LHCN-M2 (cell line): Measurements from ENCODE around the gene GPR32. TPM values are rescaled to one million over a fixed set of nuclear protein-coding genes. Genes with fewer than 3 reads are reported as not detected.
"Not testable (repeated sequence)": the region's sequence is repeated elsewhere in the genome, so short reads cannot be mapped to it uniquely, and the experiment has no call there.

Source experiments
- DNase-seq: peaks from one replicate; pipeline ENCODE4 v3.0.0-alpha.2; 2012; ENCODE audit warnings: low read depth
- total RNA-seq: library from RNA; depleted of rRNA; stranded (reverse); fragments of >200 nt; gene quantifications from 2 replicates; pipeline ENCODE4 v1.2.3, GENCODE V29; 2014; rRNA removed

GPR32 gene
- total RNA-seq, 1 experiment from 2014 or later = not detected

GRCh38 chr19:50799547-50799851, 29.2 kb downstream of the GPR32 start:
- no peak for DNase-seq

- no peak for DNase-seq
These were observed 30.8 kb downstream of the GPR32 start for GRCh38 chr19:50801107-50801506.

GRCh38 chr19:50803633-50804419, 33.6 kb downstream of the GPR32 start:
- DNase-seq = no peak

GRCh38 chr19:50804420-50805272, 34.4 kb downstream of the GPR32 start:
- peak; percentile 98 for DNase-seq

- no peak for DNase-seq
These were observed 38.6 kb downstream of the GPR32 start for GRCh38 chr19:50808856-50809255.

- not testable (repeated sequence) for DNase-seq
These were observed 41.5 kb downstream of the GPR32 start for GRCh38 chr19:50811622-50812238.

- DNase-seq = no peak
These were observed 42.2 kb downstream of the GPR32 start for GRCh38 chr19:50812474-50812873.

GRCh38 chr19:50814883-50815282, 44.6 kb downstream of the GPR32 start:
- DNase-seq = no peak

- DNase-seq = no peak
These were observed 45.2 kb downstream of the GPR32 start for GRCh38 chr19:50815439-50815838.

- DNase-seq = no peak
These were observed 47.9 kb downstream of the GPR32 start for GRCh38 chr19:50817941-50818858.

- no peak for DNase-seq
These were observed 48.7 kb downstream of the GPR32 start for GRCh38 chr19:50818859-50819472.

GRCh38 chr19:50819636-50820035, 49.4 kb downstream of the GPR32 start:
- no peak for DNase-seq

- no peak for DNase-seq
These were observed 49.8 kb downstream of the GPR32 start for GRCh38 chr19:50820086-50820485.

- DNase-seq = no peak
These were observed 50.4 kb downstream of the GPR32 start for GRCh38 chr19:50820549-50821247.

GRCh38 chr19:50821248-50821612, 51.0 kb downstream of the GPR32 start:
- no peak for DNase-seq

Other genes starting within 250 kb of the GPR32 start
- gene LRRC4B, start 202.0 kb upstream of the GPR32 start, total RNA-seq = not detected in 2 replicates
- 0.11 TPM in 1 of 2 replicates, not detected in the other for gene SYT3, start 130.6 kb upstream of the GPR32 start, total RNA-seq
- gene C19orf81, start 121.0 kb upstream of the GPR32 start, total RNA-seq = not detected in 2 replicates
- 3.6 and 6.3 TPM in 2 replicates for gene SHANK1, start 50.7 kb upstream of the GPR32 start, total RNA-seq
- gene CLEC11A, start 47.1 kb upstream of the GPR32 start, total RNA-seq = 129 and 189 TPM in 2 replicates
- not detected in 2 replicates for gene ACP4, start 20.0 kb downstream of the GPR32 start, total RNA-seq
- not detected in 2 replicates for gene KLK1, start 53.3 kb downstream of the GPR32 start, total RNA-seq
- not detected in 2 replicates for gene KLK15, start 63.1 kb downstream of the GPR32 start, total RNA-seq
- gene KLK3, start 84.5 kb downstream of the GPR32 start, total RNA-seq = not detected in 2 replicates
- not detected in 2 replicates for gene KLK2, start 103.0 kb downstream of the GPR32 start, total RNA-seq
- gene KLK4, start 140.9 kb downstream of the GPR32 start, total RNA-seq = not detected in 2 replicates
- not detected in 2 replicates for gene KLK5, start 182.6 kb downstream of the GPR32 start, total RNA-seq
- not detected in 2 replicates for gene KLK6, start 199.1 kb downstream of the GPR32 start, total RNA-seq
- not detected in 2 replicates for gene KLK7, start 213.5 kb downstream of the GPR32 start, total RNA-seq
- gene KLK8, start 231.1 kb downstream of the GPR32 start, total RNA-seq = not detected in 2 replicates
- gene KLK10, start 249.2 kb downstream of the GPR32 start, total RNA-seq = not detected in 2 replicates